NCI-H2081 treated with DMSO at 0.1 percent for 48 hours (cell line): ENCODE measurements around the gene KRTAP10-9.
"Not testable (repeated sequence)": the region's sequence is repeated elsewhere in the genome, so short reads cannot be mapped to it uniquely, and the experiment has no call there.

Source experiments
- DNase-seq: peaks from one replicate; lab custom pipeline; 2025; lab: John Stamatoyannopoulos, UW

Gene KRTAP10-9

DNA sequence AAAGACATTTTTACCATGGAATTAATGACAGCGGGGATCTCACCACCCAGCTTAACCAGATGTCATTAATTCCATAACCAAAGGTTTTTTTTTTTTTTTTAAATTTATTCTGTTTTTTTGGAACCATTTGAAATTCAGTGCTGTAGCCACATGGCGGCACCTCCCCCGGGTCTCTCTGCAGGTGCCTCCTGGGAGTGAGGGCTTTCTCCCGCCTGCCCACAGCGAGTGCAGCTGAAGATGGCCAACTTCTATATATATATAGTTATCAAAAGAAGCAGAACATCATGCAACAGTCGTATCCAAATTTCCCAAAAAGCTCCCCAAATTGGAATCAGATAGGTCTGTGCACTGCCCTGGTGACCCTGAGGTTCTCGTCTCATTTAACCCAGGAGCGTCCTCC, 11.4 kb upstream of the KRTAP10-9 start:
- DNase-seq: no peak

DNA sequence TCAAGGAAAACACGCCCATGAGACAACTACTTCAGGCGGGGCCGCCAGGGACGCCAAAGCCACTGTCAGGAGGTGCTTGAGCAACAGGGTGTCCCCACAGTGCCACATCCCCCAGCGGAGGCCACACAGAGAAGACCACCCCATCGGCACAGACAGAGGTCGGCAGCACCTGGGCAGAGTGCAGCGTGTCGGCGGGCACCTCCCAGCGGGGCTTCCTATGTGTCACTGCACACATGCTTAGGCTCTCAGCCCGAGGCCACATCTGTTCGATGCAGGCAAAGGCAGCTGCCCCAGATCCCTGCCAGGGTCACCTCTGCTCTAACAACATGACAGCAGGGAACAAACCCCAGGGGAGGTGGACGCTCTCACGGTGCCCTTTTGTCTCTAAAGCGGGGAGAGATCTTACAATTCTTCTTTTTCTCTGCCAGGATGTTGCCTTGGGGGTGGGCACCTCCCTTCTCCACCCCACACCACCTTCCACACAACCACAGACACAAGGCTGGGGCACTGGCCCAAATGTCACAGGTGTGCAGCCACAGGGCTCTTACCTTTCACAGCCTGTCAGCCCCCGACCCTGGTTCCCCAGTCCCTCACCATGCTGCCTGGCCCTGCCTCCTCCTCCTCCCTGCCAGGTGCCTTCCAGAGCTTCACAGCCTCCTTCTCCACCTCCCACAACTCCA, 10.8 kb upstream of the KRTAP10-9 start:
- no peak for DNase-seq

GRCh38 chr21:44616591-44616926, 10.3 kb upstream of the KRTAP10-9 start:
- no peak for DNase-seq

GRCh38 chr21:44617071-44617501, 9.8 kb upstream of the KRTAP10-9 start:
- no peak for DNase-seq

DNA sequence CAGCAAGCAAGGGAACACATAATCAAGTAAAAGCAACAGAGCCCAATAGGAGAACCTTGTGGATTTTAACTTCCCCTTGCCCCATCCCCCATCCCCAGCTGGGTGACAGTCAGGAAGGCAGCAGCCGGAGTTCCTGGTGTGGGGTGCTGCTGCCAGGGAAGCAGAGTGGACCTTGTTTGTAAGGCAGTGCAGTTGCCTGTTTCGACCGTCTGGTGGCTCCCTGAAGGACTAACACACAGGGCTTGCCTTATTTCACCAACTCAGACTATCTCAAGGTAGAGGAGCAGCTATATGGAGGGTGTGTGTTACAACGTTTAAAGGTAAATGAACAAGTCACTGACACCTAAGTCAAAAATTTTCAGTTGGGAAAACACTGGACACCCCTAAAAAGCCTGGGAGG, 8.4 kb upstream of the KRTAP10-9 start:
- no peak for DNase-seq

- no peak for DNase-seq
Measured at GRCh38 chr21:44618909-44619308, 8.0 kb upstream of the KRTAP10-9 start.

DNA sequence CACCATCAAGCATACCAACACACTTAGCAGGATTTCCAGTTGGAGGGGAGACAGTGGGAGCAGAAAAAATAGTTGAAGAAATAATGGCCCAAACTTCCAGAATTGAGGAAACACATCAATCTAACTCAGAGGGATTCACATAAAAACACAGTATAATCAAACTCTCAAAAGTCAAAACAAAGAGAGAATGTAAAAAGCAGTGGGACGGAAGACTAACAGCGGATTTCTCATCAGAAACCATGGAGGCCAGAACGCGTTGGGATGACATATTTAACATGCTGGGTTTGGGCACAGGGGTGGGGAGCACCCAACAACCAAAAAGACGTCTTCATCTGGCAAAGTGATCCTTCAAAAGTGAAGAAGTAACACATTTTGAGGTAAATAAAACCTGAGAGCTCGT, 7.0 kb upstream of the KRTAP10-9 start:
- DNase-seq: no peak

GRCh38 chr21:44623575-44623974, 3.3 kb upstream of the KRTAP10-9 start:
- no peak for DNase-seq

GRCh38 chr21:44625756-44626155, 1.1 kb upstream of the KRTAP10-9 start:
- DNase-seq: no peak

- DNase-seq: no peak
Measured at GRCh38 chr21:44626262-44626661, 631 bp upstream of the KRTAP10-9 start.

GRCh38 chr21:44627181-44627822, 409 bp downstream of the KRTAP10-9 start:
- not testable (repeated sequence) for DNase-seq

- not testable (repeated sequence) for DNase-seq
Measured at GRCh38 chr21:44627831-44628233, 939 bp downstream of the KRTAP10-9 start.

DNA sequence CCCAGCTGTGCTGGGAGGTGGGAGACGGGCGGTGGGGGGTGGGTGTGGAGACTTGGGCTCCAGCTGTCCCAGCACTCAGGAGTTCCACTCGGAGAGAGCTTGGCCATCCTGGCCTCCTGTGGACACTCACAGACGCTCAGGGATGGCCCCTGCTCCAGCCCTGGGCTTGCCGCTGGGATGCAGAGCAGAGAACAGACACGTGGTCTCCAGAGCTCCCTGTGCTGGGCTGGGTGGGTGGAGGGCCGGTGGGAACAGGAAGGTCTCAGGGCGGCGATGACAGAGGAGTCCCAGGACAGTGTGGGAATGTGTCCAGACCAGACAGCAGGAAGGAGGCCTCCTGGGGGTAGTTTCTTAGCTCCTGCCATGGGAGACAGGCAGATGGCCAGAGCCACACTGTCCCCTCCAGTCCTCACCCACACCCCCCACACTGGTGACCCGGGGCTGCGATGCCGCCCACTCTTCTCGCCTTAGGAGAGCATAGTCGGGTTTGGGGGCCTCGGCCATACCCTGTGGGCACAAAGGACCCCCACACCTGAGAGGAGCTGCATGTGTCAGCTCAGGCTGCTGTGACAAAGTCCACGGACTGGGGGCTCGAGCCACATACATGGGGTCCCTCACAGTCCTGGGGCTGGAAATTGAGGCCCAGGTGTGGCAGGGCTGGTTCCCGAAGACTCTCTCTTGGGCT, 2.0 kb downstream of the KRTAP10-9 start:
- no peak for DNase-seq

- no peak for DNase-seq
Measured at GRCh38 chr21:44630440-44630839, 3.5 kb downstream of the KRTAP10-9 start.

DNA sequence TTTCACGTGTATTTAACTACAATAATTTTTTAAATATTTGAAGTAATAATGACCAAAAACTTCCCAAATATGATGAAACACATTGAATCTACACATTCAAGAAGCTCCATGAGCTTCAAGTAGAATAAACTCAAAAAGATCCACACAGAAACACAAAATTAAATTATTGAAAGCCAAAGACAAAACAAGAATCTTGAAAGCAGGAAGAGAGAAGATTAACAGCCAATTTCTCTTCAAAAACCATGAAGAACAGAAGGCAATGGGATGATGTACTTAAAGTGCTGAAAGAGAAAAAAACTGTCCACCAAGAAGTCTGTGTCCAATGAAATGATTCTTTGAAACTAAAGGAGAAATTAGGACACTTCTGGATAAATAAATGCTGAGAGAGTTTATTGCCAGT, 5.2 kb downstream of the KRTAP10-9 start:
- no peak for DNase-seq

DNA sequence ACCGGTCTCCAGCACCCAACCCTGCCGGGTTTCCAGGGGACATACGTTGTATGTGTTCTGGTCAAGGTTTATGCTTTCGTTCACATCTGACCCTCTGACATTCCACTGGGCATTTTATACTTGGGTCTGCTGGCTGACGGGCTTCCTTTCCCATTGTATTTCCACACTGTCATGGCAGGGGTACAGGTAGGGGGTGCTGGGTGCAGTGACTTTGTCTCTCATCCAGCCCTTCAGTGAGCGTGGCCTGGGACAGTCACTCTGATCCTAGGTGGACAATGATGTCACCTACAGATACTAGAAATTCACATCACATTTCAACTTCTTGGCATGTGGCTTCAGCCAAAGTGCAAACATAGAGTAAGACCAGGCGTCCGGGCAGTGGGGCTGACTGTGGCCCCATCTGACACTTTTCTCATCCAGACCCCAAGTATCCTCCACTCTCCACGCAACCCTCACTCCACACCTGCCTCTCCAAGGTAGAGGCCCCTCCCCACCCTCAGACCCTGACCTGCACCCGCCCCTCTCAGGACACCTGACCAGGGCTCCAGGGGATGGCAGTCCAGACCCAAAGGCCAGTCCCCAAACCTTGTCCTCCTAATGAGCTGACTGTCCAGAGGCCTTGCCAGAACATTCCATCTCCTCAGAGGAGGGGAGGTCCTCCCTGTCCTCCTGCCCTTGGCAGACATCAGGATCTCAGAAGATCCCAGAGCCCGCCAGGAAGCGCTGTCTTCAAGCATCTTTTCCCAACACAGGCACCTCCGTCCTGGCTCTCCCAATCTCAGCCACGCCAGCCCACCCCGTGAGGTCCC, 9.5 kb downstream of the KRTAP10-9 start:
- no peak for DNase-seq

DNA sequence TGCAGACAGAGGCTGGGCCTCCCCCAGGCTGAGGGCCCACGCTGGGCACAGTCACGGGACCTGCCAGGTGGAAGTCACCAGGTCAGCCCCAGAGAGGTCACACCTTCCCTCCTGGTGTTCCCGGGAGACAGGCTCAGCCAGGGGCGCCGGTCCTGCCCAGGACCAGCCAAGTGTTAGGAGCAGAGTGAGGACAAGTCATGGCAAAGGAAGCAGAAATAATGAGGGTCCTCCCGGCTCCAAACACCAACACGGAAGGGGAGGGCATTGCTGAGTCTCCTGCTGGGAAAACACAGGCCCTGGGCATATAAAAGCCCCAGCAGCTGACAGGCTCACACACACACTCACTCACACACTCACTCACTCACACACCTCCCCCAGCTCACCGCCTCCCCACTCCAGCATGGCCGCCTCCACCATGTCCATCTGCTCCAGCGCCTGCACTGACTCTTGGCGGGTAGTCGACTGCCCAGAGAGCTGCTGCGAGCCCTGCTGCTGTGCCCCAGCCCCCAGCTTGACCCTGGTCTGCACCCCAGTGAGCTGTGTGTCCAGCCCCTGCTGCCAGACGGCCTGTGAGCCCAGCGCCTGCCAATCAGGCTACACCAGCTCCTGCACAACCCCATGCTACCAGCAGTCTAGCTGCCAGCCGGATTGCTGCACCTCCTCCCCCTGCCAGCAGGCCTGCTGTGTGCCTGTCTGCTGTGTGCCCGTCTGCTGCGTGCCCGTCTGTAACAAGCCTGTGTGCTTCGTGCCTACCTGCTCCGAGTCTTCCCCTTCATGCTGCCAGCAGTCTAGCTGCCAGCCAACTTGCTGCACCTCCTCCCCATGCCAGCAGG, 10.3 kb downstream of the KRTAP10-9 start, which contains the start of gene KRTAP10-10:
KRTAP10-10 (plus strand) TSS at position 339 of the 833 bp plus-strand sequence; CDS start at position 401, 62 bp downstream.
- no peak for DNase-seq

DNA sequence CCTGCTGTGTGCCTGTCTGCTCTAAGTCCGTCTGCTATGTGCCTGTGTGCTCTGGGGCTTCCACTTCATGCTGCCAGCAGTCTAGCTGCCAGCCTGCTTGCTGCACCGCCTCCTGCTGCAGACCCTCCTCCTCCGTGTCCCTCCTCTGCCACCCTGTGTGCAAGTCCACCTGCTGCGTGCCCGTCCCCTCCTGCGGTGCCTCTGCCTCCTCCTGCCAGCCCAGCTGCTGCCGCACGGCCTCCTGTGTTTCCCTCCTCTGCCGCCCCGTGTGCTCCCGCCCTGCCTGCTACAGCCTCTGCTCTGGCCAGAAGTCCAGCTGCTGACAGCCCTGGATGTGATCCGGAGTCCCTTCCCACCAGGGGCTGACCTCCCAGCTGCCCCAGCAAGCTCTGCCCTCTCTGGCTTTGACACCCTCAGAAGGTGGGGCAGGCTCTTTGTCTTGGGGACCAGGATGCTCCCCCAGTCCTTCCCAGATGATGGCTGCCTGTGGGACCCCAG, 11.0 kb downstream of the KRTAP10-9 start:
- not testable (repeated sequence) for DNase-seq

- not testable (repeated sequence) for DNase-seq
Measured at GRCh38 chr21:44638506-44639330, 11.8 kb downstream of the KRTAP10-9 start.

- no peak for DNase-seq
Measured at GRCh38 chr21:44639331-44639655, 12.4 kb downstream of the KRTAP10-9 start.
